Thyroid gland (tissue), 4 donors: ENCODE data around the gene ATP5F1D.

Experiments used
- POLR2A ChIP-seq, 2 donors: fragments of 450-650 bp; IDR thresholded peaks; one replicate each; pipeline ENCODE4 v1.6.1; 2017; ENCODE audit warnings: antibody characterized with exemption in 2 of 2, mild to moderate bottlenecking in 2 of 2, moderate library complexity in 1 of 2
- TF ChIP-seq, protein P1 (sequence below), 6 experiments: fragments of 200-600 bp in 3 of 6; fragments of 450-650 bp in 3 of 6; sonication (generic) in 3 of 6; IDR thresholded peaks; one replicate each; pipeline ENCODE4 v1.5.1; 2016 to 2019; ENCODE audit warnings: antibody characterized with exemption in 6 of 6, mild to moderate bottlenecking in 2 of 6, inconsistent platforms in 1 of 6, moderate library complexity in 1 of 6

DNA sequence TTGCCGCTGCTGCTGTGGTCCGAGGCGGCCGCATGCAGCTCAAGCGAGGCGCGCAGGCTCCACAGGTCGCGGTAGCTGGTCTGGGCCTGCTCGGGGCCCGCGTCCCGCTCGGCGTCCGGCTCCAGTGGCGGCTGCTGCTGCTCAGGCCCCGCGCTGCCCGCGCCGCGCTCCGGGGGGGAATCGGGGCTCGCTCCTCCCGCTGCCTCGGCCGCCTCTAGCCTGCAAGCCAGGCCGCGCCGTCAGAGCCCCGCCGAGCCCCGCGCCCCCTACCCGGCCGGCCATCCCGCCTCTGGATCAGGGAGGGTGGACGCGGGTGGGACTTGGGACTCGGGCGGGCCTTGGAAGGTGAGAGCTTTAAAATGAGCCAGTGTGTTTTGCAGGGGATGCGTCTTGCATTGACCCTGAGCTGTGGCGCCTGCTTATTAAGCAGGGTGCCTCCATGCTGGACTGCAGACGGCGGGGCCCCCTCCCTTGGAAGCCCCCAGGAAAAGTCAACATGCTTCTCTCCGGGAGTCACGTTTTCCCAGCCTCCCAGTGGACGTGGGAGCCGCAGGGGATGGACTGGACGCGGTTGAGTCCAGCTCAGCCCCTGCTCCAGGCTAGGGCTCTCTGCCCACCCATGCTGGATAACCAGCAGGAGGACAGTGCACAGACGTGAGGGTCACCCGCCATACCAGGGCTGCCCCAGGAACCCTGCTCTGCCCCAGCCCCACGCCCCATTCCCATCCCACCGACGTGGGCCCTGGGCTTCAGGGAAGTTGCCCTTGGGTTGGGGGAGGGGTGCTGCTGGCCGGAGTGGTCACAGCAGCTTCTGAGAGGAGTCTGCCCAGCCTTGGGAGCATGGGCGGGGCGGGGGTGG, 11.4 kb upstream of the ATP5F1D start:
- TF ChIP-seq, protein P1, sequence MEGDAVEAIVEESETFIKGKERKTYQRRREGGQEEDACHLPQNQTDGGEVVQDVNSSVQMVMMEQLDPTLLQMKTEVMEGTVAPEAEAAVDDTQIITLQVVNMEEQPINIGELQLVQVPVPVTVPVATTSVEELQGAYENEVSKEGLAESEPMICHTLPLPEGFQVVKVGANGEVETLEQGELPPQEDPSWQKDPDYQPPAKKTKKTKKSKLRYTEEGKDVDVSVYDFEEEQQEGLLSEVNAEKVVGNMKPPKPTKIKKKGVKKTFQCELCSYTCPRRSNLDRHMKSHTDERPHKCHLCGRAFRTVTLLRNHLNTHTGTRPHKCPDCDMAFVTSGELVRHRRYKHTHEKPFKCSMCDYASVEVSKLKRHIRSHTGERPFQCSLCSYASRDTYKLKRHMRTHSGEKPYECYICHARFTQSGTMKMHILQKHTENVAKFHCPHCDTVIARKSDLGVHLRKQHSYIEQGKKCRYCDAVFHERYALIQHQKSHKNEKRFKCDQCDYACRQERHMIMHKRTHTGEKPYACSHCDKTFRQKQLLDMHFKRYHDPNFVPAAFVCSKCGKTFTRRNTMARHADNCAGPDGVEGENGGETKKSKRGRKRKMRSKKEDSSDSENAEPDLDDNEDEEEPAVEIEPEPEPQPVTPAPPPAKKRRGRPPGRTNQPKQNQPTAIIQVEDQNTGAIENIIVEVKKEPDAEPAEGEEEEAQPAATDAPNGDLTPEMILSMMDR (IDR thresholded peaks at IDR 0.05): no peak
- no peak for TF ChIP-seq POLR2A (IDR thresholded peaks at IDR 0.05)
